SK-N-SH (cell line): ENCODE results near the gene FOXL1. TPM values are rescaled to one million over a fixed set of nuclear protein-coding genes. Genes with fewer than 3 reads are reported as not detected.

Source experiments
- CTCF ChIA-PET: fragments of 300-600, 350-600 bp; formaldehyde crosslinking; extraction: SDS; loops from one replicate; lab custom pipeline; 2021; lab: Yijun Ruan, JAX
- POLR2A ChIA-PET: fragments of 350-600 bp; sonication (Branson Sonifier 250); formaldehyde crosslinking; extraction: SDS; loops from one replicate; lab custom pipeline; 2020; ENCODE audit warnings: antibody characterized with exemption, inconsistent platforms; lab: Yijun Ruan, JAX
- DNase-seq: peaks from one replicate; pipeline ENCODE4 v3.0.0; 2012
- H2AFZ ChIP-seq: fragments of 200-600 bp; sonication (generic); 2 replicates; pipeline ENCODE4 v1.8.1; 2016; ENCODE audit warnings: antibody characterized with exemption, mild to moderate bottlenecking, low read depth
- H3F3A ChIP-seq: fragments of 200-600 bp; sonication (generic); replicated peaks from 2 replicates; pipeline ENCODE3; 2016; ENCODE audit warnings: antibody characterized with exemption, mild to moderate bottlenecking; ENCODE audit not compliant: insufficient read depth
- H3K27ac ChIP-seq, 2 experiments: fragments of 200-500 bp in 1 of 2; fragments of 200-600 bp in 1 of 2; sonication (Bioruptor generic) in 1 of 2; sonication (generic), shearing (Covaris generic) in 1 of 2; 2 replicates each; pipeline versions ENCODE4 v1.5.1 to v1.6.1; 2014 to 2016; ENCODE audit warnings: low read depth in 2 of 2, inconsistent platforms in 1 of 2, low read length in 1 of 2, mild to moderate bottlenecking in 1 of 2, mixed read lengths in 1 of 2
- H3K27me3 ChIP-seq: fragments of 200-600 bp; sonication (generic), shearing (Covaris generic); 2 replicates; pipeline ENCODE4 v1.6.1; 2016; ENCODE audit warnings: mixed run types; ENCODE audit not compliant: insufficient read depth
- H3K36me3 ChIP-seq, 2 experiments: fragments of 200-500 bp in 1 of 2; fragments of 200-600 bp in 1 of 2; sonication (Bioruptor generic) in 1 of 2; sonication (generic) in 1 of 2; replicated peaks in 1 of 2; 2 replicates each; pipeline versions ENCODE3 to v1.5.1; 2014 to 2016; ENCODE audit warnings: low read length in 1 of 2, mild to moderate bottlenecking in 1 of 2; ENCODE audit not compliant: insufficient read depth in 2 of 2, control insufficient read depth in 1 of 2
- H3K4me1 ChIP-seq, 2 experiments: fragments of 200-500 bp in 1 of 2; fragments of 200-600 bp in 1 of 2; sonication (Bioruptor generic) in 1 of 2; sonication (generic), shearing (Covaris generic) in 1 of 2; 2 replicates each; pipeline versions ENCODE4 v1.5.1 to v1.6.1; 2014 to 2016; ENCODE audit warnings: low read depth in 1 of 2, low read length in 1 of 2, mixed run types in 1 of 2; ENCODE audit not compliant: insufficient read depth in 2 of 2, control insufficient read depth in 1 of 2
- H3K4me2 ChIP-seq: fragments of 200-600 bp; sonication (generic), shearing (Covaris generic); 2 replicates; pipeline ENCODE4 v1.6.1; 2017; ENCODE audit warnings: mixed run types
- H3K4me3 ChIP-seq, 2 experiments: fragments of 200-500 bp in 1 of 2; fragments of 200-600 bp in 1 of 2; sonication (Bioruptor generic) in 1 of 2; sonication (generic), shearing (Covaris generic) in 1 of 2; 2 replicates each; pipeline versions ENCODE4 v1.5.1 to v1.8.1; 2014 to 2016; ENCODE audit warnings: low read depth in 2 of 2, inconsistent platforms in 1 of 2, low read length in 1 of 2, mild to moderate bottlenecking in 1 of 2, mixed read lengths in 1 of 2, moderate library complexity in 1 of 2
- H3K79me2 ChIP-seq: fragments of 200-600 bp; sonication (generic); 2 replicates; pipeline ENCODE4 v1.8.1; 2017; ENCODE audit warnings: mild to moderate bottlenecking; ENCODE audit not compliant: insufficient read depth
- H3K9ac ChIP-seq: fragments of 200-600 bp; sonication (generic); 2 replicates; pipeline ENCODE4 v1.6.1; 2017; ENCODE audit warnings: mixed run types
- H3K9me2 ChIP-seq: fragments of 200-600 bp; sonication (generic); 2 replicates; pipeline ENCODE4 v1.6.1; 2017; ENCODE audit warnings: mixed run types
- H3K9me3 ChIP-seq: fragments of 200-600 bp; sonication (generic); 2 replicates; pipeline ENCODE4 v1.6.1; 2017; ENCODE audit warnings: mixed run types, mild to moderate bottlenecking, moderate library complexity
- H4K20me1 ChIP-seq: fragments of 200-600 bp; sonication (generic); 2 replicates; pipeline ENCODE4 v1.6.1; 2017; ENCODE audit warnings: mild to moderate bottlenecking, mixed run types; ENCODE audit not compliant: insufficient read depth
- CHD2 ChIP-seq: fragments of 150-350 bp; IDR thresholded peaks from 2 replicates; pipeline ENCODE4 v1.6.1; 2018; ENCODE audit warnings: low read length; ENCODE audit not compliant: partially characterized antibody
- ELF1 ChIP-seq: IDR thresholded peaks from 2 replicates; pipeline ENCODE4 v1.4.0; 2012
- EP300 ChIP-seq, 2 experiments: IDR thresholded peaks; 2 replicates each; pipeline versions ENCODE4 v1.4.0 to v1.6.1; 2012; ENCODE audit warnings: borderline replicate concordance in 1 of 2, low read depth in 1 of 2, low read length in 1 of 2
- EZH2phosphoT487 ChIP-seq: fragments of 200-600 bp; sonication (generic); IDR thresholded peaks from 2 replicates; pipeline ENCODE4 v1.6.1; 2017; ENCODE audit warnings: low read depth, mixed run types, mild to moderate bottlenecking, antibody characterized with exemption, moderate library complexity, borderline replicate concordance
- FOXJ3 ChIP-seq: sonication (generic); formaldehyde crosslinking; IDR thresholded peaks from 2 replicates; pipeline ENCODE4 v1.5.1; 2020; ENCODE audit warnings: mild to moderate bottlenecking, missing genetic modification reagents
- GABPA ChIP-seq: IDR thresholded peaks from 2 replicates; pipeline ENCODE4 v1.4.0; 2012; ENCODE audit warnings: low read depth, mild to moderate bottlenecking
- IRF3 ChIP-seq: fragments of 150-350 bp; IDR thresholded peaks from 2 replicates; pipeline ENCODE4 v1.6.1; 2016; ENCODE audit warnings: mild to moderate bottlenecking, low read depth, low read length
- NFIC ChIP-seq: IDR thresholded peaks from 2 replicates; pipeline ENCODE4 v1.4.0; 2012; ENCODE audit warnings: borderline replicate concordance
- PBX3 ChIP-seq: IDR thresholded peaks from 2 replicates; pipeline ENCODE4; 2012
- POLR2AphosphoS5 ChIP-seq: IDR thresholded peaks from 2 replicates; pipeline ENCODE4 v1.6.1; 2012; ENCODE audit warnings: low read depth, low read length
- RCOR1 ChIP-seq: fragments of 150-350 bp; IDR thresholded peaks from 2 replicates; pipeline ENCODE4 v1.6.1; 2017; ENCODE audit warnings: antibody characterized with exemption, low read length
- RFX5 ChIP-seq: IDR thresholded peaks from 2 replicates; pipeline ENCODE4 v1.6.1; 2012; ENCODE audit warnings: mild to moderate bottlenecking, improper control_type of control experiment, low read length
- RXRA ChIP-seq: IDR thresholded peaks from 2 replicates; pipeline ENCODE4 v1.4.0; 2012; ENCODE audit warnings: low read depth, mild to moderate bottlenecking, borderline replicate concordance
- SIN3A ChIP-seq: IDR thresholded peaks from 2 replicates; pipeline ENCODE4 v1.6.1; 2012; ENCODE audit warnings: low read depth, mild to moderate bottlenecking, low read length, moderate library complexity, borderline replicate concordance
- SMC3 ChIP-seq: IDR thresholded peaks from 2 replicates; pipeline ENCODE4 v1.6.1; 2012; ENCODE audit warnings: low read depth, low read length, improper control_type of control experiment
- TAF1 ChIP-seq: IDR thresholded peaks from 2 replicates; pipeline ENCODE4 v1.6.1; 2012; ENCODE audit warnings: low read depth, mild to moderate bottlenecking, low read length, moderate library complexity, borderline replicate concordance
- USF1 ChIP-seq: IDR thresholded peaks from 2 replicates; pipeline ENCODE4 v1.4.0; 2012; ENCODE audit warnings: low read depth, borderline replicate concordance
- ZBTB33 ChIP-seq: IDR thresholded peaks from 2 replicates; pipeline ENCODE4 v1.4.0; 2012; ENCODE audit warnings: low read depth, borderline replicate concordance
- WGBS: methylation state at CpG from one replicate; pipeline ENCODE4 v1.1.6; 2017; ENCODE audit warnings: low lambda C conversion rate; 5-methylcytosine and 5-hydroxymethylcytosine counted together
- polyA plus RNA-seq, 3 experiments: library from polyadenylated mRNA; depleted of rRNA; stranded (reverse); fragments of >200 nt; gene quantifications; 2 replicates each; pipeline ENCODE4 v1.2.3, GENCODE V29; 2012
- TF ChIP-seq, protein P1 (sequence below): fragments of 150-350 bp; IDR thresholded peaks from 2 replicates; pipeline ENCODE4 v1.6.1; 2017; ENCODE audit warnings: antibody characterized with exemption, low read length, low read depth, borderline replicate concordance
- TF ChIP-seq, protein P2 (sequence below): IDR thresholded peaks from 2 replicates; pipeline ENCODE4 v1.6.1; 2012; ENCODE audit warnings: mild to moderate bottlenecking, low read depth, low read length, moderate library complexity

The FOXL1 gene
- polyA plus RNA-seq, 1 of the 3 experiments (the other 2 are of a cell fraction) = 2.5 TPM

DNA sequence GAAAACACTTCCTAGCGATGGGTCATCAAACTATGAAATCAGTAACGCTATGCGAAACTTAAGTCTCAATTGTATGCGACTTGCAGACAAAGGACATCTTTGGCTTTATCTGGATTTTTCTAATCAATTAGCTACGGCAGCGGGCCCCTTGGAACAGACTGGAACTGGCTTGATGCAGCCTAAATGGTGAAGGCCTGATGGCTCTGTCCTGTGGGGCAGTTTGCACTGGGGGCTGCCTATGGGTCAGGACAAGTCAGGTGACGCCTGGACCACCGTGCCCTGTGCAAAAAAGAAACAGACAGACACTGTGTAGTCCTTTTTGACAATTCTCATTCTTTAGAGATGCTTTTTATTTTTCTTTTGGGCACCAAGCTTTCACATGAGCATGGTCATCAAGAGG lies 45.3 kb upstream of the FOXL1 start (continued):
- TF ChIP-seq EP300 (IDR thresholded peaks at IDR 0.05; ENCODE audit: borderline replicate concordance in 1 of 2, low read depth in 1 of 2, low read length in 1 of 2) = no peak
- TF ChIP-seq, protein P1, sequence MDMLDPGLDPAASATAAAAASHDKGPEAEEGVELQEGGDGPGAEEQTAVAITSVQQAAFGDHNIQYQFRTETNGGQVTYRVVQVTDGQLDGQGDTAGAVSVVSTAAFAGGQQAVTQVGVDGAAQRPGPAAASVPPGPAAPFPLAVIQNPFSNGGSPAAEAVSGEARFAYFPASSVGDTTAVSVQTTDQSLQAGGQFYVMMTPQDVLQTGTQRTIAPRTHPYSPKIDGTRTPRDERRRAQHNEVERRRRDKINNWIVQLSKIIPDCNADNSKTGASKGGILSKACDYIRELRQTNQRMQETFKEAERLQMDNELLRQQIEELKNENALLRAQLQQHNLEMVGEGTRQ = no peak

DNA sequence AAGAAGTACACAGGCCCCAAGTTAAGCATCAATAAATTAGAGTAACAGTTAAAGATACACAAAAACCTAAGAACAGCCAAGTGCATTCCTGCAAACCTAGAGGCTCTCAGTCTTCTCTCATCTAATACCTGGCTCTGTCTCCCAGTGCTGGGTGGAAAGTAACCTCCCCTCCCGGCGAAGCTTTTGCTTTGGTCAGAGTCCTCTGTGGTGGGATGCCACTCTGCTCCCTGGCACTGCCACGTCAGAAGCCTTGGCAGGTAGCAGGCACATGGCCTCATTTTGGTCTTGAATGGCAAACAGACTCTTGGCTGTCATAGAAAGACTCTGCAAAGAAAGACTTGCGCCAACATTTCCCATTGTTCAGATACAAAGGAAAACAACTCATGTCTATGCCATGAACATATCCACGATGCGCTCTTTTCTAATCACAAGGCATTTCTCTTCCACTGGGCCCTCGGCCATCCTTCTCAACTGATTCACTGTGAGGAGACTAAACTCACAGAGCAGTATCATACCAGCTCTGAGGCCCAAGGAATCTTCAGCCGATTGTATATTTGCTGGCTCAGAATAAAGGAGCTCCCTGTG lies 44.5 kb upstream of the FOXL1 start:
- no peak overlapping the region for H2AFZ ChIP-seq
- 89% methylated on average over 8 of the region's 8 CpGs for WGBS
- H3K27ac ChIP-seq = no peak overlapping the region
- no peaks in the 10 kb centered on the region for H3K27me3 ChIP-seq
- no peak overlapping the region for H3K9ac ChIP-seq
- DNase-seq = no peak
- no peak overlapping the region for H3K4me3 ChIP-seq
- no peaks in the 10 kb centered on the region for H3F3A ChIP-seq
- ChIA-PET CTCF (interaction anchor here (4.4 kb wide), 1 partner anchor 15 kb away, joined by 48 read pairs; no protein-coding TSS in a partner anchor), POLR2A (no interaction called here)
- H3K9me2 ChIP-seq = no peaks in the 10 kb centered on the region
- no peaks in the 10 kb centered on the region for H4K20me1 ChIP-seq
- no peaks in the 10 kb centered on the region for H3K4me1 ChIP-seq
- no peaks in the 10 kb centered on the region for H3K9me3 ChIP-seq
- H3K36me3 ChIP-seq = peaks cover 7 to 25% of the 10 kb centered on the region in 2 experiments
- no peak overlapping the region for H3K4me2 ChIP-seq
- no peak for TF ChIP-seq IRF3
- no peak for TF ChIP-seq ZBTB33
- no peak for TF ChIP-seq PBX3
- TF ChIP-seq GABPA = no peak
- TF ChIP-seq ELF1 = no peak
- TF ChIP-seq, protein P2, sequence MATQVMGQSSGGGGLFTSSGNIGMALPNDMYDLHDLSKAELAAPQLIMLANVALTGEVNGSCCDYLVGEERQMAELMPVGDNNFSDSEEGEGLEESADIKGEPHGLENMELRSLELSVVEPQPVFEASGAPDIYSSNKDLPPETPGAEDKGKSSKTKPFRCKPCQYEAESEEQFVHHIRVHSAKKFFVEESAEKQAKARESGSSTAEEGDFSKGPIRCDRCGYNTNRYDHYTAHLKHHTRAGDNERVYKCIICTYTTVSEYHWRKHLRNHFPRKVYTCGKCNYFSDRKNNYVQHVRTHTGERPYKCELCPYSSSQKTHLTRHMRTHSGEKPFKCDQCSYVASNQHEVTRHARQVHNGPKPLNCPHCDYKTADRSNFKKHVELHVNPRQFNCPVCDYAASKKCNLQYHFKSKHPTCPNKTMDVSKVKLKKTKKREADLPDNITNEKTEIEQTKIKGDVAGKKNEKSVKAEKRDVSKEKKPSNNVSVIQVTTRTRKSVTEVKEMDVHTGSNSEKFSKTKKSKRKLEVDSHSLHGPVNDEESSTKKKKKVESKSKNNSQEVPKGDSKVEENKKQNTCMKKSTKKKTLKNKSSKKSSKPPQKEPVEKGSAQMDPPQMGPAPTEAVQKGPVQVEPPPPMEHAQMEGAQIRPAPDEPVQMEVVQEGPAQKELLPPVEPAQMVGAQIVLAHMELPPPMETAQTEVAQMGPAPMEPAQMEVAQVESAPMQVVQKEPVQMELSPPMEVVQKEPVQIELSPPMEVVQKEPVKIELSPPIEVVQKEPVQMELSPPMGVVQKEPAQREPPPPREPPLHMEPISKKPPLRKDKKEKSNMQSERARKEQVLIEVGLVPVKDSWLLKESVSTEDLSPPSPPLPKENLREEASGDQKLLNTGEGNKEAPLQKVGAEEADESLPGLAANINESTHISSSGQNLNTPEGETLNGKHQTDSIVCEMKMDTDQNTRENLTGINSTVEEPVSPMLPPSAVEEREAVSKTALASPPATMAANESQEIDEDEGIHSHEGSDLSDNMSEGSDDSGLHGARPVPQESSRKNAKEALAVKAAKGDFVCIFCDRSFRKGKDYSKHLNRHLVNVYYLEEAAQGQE = no peak
- TF ChIP-seq SIN3A = no peak
- no peak for TF ChIP-seq RCOR1
- no peak for TF ChIP-seq RFX5
- no peak for TF ChIP-seq RXRA
- TF ChIP-seq CHD2 = no peak
- TF ChIP-seq TAF1 = no peak
- no peak for TF ChIP-seq NFIC
- TF ChIP-seq POLR2AphosphoS5 = no peak
- no peak for TF ChIP-seq USF1
- no peak for TF ChIP-seq FOXJ3 (CRISPR knock-in tag)
- TF ChIP-seq SMC3 = no peak
- no peak for TF ChIP-seq EZH2phosphoT487
- H3K79me2 ChIP-seq = no peaks in the 10 kb centered on the region
